Ascending aorta (tissue), 2 donors: ENCODE measurements around the gene CHDH. TPM values are rescaled to one million over a fixed set of nuclear protein-coding genes. Genes with fewer than 3 reads are reported as not detected.

Experiments used
- DNase-seq, 2 donors: peaks; one replicate each; pipeline ENCODE4 v3.0.0-alpha.2; 2019; ENCODE audit warnings: low spot score in 2 of 2
- H3K27ac ChIP-seq, 2 donors: fragments of 200-600 bp; sonication (generic); one replicate each; pipeline ENCODE4 v1.5.1; 2016 to 2017; ENCODE audit warnings: mild to moderate bottlenecking in 1 of 2
- H3K27me3 ChIP-seq: fragments of 200-600 bp; sonication (generic); one replicate; pipeline ENCODE4 v1.5.1; 2017
- H3K36me3 ChIP-seq, 2 donors: fragments of 200-600 bp; sonication (generic); one replicate each; pipeline ENCODE4 v1.5.1; 2016
- H3K4me1 ChIP-seq, 2 donors: fragments of 200-600 bp; sonication (generic); one replicate each; pipeline ENCODE4 v1.5.1; 2016 to 2017; ENCODE audit warnings: mild to moderate bottlenecking in 1 of 2
- H3K4me3 ChIP-seq, 2 donors: fragments of 200-600 bp; sonication (generic); one replicate each; pipeline ENCODE4 v1.5.1; 2016 to 2017; ENCODE audit warnings: mild to moderate bottlenecking in 1 of 2
- H3K9me3 ChIP-seq, 2 donors: fragments of 200-600 bp; sonication (generic); one replicate each; pipeline ENCODE4 v1.5.1; 2016
- CTCF ChIP-seq, 3 experiments: fragments of 200-600 bp in 2 of 3; fragments of 450-650 bp in 1 of 3; sonication (generic) in 2 of 3; IDR thresholded peaks; one replicate each; pipeline ENCODE4 v1.5.1; 2016 to 2019; ENCODE audit warnings: antibody characterized with exemption in 3 of 3, mild to moderate bottlenecking in 1 of 3, moderate library complexity in 1 of 3
- intact Hi-C: fragments of 100-400 bp; cut with DNase I; formaldehyde crosslinking; loops from one replicate; pipeline ENCODE4 v1.15.1; 2023
- total RNA-seq: library from RNA; depleted of rRNA; stranded (reverse); fragments of >200 nt; gene quantifications from one replicate; pipeline ENCODE4 v1.1.0, GENCODE V29; 2016

Gene CHDH
- total RNA-seq, 1 donor from 2014 or later: 0.53 TPM

DNA sequence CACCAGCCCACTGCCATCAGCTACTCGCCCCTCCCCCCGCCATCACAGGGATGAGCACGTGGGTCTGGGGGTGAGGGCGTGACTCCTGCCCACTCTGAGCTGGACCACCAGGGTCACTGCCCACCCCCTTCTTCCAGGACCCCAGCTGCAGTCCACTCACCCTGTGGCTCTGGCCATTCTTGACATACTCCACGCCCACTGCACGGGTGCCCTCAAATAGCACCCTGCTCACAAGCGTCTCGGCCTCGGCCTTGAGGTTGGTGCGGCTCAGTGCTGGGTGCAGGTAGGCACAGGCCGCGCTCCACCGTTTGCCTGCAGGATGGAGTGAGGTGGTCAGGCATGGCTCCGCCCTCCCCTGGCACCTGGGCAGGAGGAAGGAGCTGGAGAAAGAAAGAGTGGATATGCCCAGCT, 23.9 kb downstream of the CHDH start:
- H3K27me3 ChIP-seq: no peaks in the 10 kb centered on the region
- no peak for DNase-seq
- H3K9me3 ChIP-seq: no peaks in the 10 kb centered on the region
- no peaks in the 10 kb centered on the region for H3K4me1 ChIP-seq
- intact Hi-C loops: no loop called here
- H3K36me3 ChIP-seq: no peaks in the 10 kb centered on the region
- H3K4me3 ChIP-seq: no peak overlapping the region
- no peak for TF ChIP-seq CTCF (IDR thresholded peaks at IDR 0.05)
- no peak overlapping the region for H3K27ac ChIP-seq

- H3K4me1 ChIP-seq: no peaks in the 10 kb centered on the region
- H3K9me3 ChIP-seq: no peaks in the 10 kb centered on the region
- no peak overlapping the region for H3K27ac ChIP-seq
- H3K27me3 ChIP-seq: no peaks in the 10 kb centered on the region
- DNase-seq: peak in 1 of 2 donors; percentile 35
- no peak for TF ChIP-seq CTCF (IDR thresholded peaks at IDR 0.05)
- no peaks in the 10 kb centered on the region for H3K36me3 ChIP-seq
- H3K4me3 ChIP-seq: no peak overlapping the region
- intact Hi-C loops: no loop called here
Measured at GRCh38 chr3:53821631-53822121, 24.5 kb downstream of the CHDH start.

DNA sequence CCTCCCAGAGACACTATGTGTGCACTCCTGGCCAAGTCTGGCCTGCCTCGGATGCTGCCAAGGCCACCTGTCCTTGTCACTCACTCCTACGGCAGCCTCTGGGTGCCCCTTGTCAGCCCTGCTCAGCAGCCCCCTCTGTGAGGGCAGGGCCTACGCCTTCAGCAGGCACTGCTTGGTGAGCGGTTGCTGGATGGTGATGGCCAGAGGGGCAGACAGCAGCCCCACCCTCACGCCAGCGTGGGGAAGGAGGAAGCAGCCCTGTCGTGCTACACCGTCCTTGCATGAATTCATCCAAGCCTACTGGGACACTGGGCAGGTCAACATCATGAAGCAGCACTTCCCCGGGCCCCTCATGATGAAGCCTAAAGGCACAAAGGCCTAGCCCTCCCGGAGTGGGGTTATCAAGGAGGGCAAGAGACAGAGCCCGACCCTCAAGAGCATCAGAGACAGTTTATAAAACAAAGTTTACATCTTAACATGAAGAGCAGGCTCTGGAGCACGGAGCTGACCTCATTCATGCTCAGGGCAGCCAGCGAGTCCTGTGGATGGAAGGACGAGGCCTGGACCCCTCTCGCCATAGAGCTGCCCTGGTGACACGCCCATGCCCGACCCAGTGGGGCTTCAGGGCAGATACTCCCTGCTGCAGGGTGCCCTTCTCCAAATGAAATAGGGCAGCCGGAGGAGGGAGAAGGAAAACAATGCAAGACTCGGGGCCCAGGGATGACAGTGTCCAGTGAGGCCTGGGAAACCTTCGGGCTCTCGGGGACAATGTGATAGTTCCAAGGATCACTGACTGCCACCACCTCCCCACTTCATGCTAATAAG, 25.3 kb downstream of the CHDH start:
- TF ChIP-seq CTCF (IDR thresholded peaks at IDR 0.05): no peak
- no peaks in the 10 kb centered on the region for H3K9me3 ChIP-seq
- H3K27ac ChIP-seq: no peak overlapping the region
- no peaks in the 10 kb centered on the region for H3K27me3 ChIP-seq
- intact Hi-C loops: no loop called here
- no peaks in the 10 kb centered on the region for H3K4me1 ChIP-seq
- no peak overlapping the region for H3K4me3 ChIP-seq
- no peaks in the 10 kb centered on the region for H3K36me3 ChIP-seq
- DNase-seq: peak in 1 of 2 donors; percentile 40

DNA sequence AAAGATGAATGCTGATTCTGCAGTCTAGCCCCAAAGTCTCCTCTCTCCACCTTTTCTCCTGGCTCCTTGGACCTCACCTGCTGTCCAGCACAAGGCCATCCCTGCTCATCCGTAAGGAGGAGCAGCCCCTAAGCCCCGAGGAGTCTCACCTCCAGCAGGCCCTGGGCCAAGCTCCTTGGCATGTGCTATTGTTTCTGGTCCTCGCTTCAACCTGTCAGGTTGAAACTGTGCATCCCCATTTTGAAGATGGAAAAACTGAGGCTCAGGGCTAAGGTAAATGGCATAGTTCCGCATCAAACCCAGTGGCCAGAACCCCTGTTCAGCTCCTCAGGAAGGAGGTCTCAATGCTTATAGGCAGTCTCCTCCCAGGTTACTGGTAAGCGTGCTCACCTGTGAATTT, 26.1 kb downstream of the CHDH start:
- TF ChIP-seq CTCF (IDR thresholded peaks at IDR 0.05): no peak
- no peak for DNase-seq
- Histone ChIP-seq H3K27ac (no peak overlapping the region), H3K4me3 (no peak overlapping the region), H3K4me1 (no peaks in the 10 kb centered on the region), H3K9me3 (no peaks in the 10 kb centered on the region), H3K36me3 (no peaks in the 10 kb centered on the region), H3K27me3 (no peaks in the 10 kb centered on the region)
- intact Hi-C loops: no loop called here

DNA sequence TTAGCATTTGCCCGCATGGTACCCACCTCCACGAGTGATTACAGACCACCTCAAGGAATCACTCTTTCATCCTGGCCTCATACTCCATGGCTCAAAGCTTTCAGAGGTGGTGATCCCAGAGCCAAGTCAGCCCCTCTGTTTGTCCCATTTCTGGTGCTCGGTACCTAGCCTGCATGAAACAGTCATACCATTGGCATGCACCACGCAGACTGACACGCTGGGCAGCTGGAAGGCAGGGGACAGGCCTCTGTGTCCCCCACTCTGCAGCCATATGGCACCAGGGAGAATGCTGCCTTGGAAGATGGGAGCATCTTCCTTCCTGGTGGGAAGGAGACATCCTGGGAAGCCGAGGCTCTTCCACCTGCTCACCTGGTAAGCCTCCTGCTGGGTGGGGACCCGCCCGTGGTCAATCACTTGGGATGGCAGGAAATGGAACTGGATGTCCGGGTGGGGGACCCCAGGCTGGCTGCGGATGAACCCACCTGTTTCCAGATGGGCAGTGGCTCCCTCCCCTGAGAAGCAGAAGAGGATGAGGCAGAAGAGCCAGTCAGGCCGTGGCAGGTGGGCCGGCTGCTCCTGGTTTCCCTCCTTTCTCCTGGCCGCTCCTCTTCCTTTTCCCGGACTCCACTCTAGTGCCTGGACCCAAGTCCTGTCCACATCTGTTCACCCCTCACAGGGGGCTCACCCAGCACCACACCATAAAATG, 26.9 kb downstream of the CHDH start:
- Histone ChIP-seq H3K27me3 (no peaks in the 10 kb centered on the region), H3K36me3 (no peaks in the 10 kb centered on the region), H3K27ac (no peak overlapping the region), H3K4me1 (no peaks in the 10 kb centered on the region), H3K9me3 (no peaks in the 10 kb centered on the region), H3K4me3 (no peak overlapping the region)
- intact Hi-C loops: no loop called here
- TF ChIP-seq CTCF (IDR thresholded peaks at IDR 0.05): no peak
- peak in 1 of 2 donors; percentile 39 for DNase-seq
